Panc1 (cell line): ENCODE results near the gene ASMTL.

Experiments used
- POLR2AphosphoS5 ChIP-seq: IDR thresholded peaks from 2 replicates; pipeline ENCODE4 v1.6.1; 2012; ENCODE audit warnings: mild to moderate bottlenecking, low read depth, low read length, moderate library complexity
- REST ChIP-seq, 2 experiments: IDR thresholded peaks; 2 replicates each; pipeline ENCODE4 v1.6.1; 2011 to 2012; ENCODE audit warnings: low read depth in 2 of 2, control low read depth in 1 of 2, low read length in 1 of 2, mild to moderate bottlenecking in 1 of 2, moderate library complexity in 1 of 2; ENCODE audit not compliant: insufficient read depth in 1 of 2
- SIN3A ChIP-seq: IDR thresholded peaks from 2 replicates; pipeline ENCODE4 v1.6.1; 2012; ENCODE audit warnings: low read depth, mild to moderate bottlenecking, low read length, moderate library complexity, borderline replicate concordance; ENCODE audit not compliant: insufficient read depth
- TCF7L2 ChIP-seq: IDR thresholded peaks from 2 replicates; pipeline ENCODE4 v1.6.1; 2011; ENCODE audit warnings: mild to moderate bottlenecking, low read depth, low read length, inconsistent platforms
- TF ChIP-seq, protein P1 (sequence below): fragments of 450-650 bp; IDR thresholded peaks from 2 replicates; pipeline ENCODE4 v1.5.1; 2017; ENCODE audit warnings: mild to moderate bottlenecking

DNA sequence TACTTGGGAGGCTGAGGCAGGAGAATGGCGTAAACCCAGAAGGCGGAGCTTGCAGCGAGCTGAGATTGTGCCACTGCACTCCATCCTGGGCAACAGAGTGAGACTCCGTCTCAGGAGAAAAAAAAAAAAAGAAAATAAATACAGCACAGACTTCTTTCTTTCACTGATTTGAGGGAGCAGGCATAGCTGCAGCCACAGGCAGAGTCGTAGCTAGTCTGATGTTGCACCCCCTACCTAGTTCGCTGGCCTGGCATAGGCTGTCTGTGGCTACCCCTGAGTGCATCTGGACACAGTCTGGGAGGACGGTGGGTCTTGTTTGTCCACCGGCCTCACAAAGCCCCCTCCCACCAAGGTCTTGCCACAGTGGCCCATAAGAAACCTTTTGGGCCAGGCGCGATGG is 94.7 kb downstream of the ASMTL start:
- TF ChIP-seq, protein P1, sequence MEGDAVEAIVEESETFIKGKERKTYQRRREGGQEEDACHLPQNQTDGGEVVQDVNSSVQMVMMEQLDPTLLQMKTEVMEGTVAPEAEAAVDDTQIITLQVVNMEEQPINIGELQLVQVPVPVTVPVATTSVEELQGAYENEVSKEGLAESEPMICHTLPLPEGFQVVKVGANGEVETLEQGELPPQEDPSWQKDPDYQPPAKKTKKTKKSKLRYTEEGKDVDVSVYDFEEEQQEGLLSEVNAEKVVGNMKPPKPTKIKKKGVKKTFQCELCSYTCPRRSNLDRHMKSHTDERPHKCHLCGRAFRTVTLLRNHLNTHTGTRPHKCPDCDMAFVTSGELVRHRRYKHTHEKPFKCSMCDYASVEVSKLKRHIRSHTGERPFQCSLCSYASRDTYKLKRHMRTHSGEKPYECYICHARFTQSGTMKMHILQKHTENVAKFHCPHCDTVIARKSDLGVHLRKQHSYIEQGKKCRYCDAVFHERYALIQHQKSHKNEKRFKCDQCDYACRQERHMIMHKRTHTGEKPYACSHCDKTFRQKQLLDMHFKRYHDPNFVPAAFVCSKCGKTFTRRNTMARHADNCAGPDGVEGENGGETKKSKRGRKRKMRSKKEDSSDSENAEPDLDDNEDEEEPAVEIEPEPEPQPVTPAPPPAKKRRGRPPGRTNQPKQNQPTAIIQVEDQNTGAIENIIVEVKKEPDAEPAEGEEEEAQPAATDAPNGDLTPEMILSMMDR: no peak
- TF ChIP-seq REST (IDR thresholded peaks at IDR 0.05; ENCODE audit: insufficient read depth in 1 of 2, low read depth in 2 of 2, low read length in 1 of 2): no peak
- no peak for TF ChIP-seq TCF7L2
- no peak for TF ChIP-seq POLR2AphosphoS5
- no peak for TF ChIP-seq SIN3A
